Stimulated activated naive B cell treated with anti-CD40 and anti-IgM and Interleukin-4, amounts not matched to agents 10 μg/mL and 1 μg/mL and 100 μg/mL, for 72 hours (primary cell): Measurements from ENCODE around the gene ST6GAL2.

Source experiments
- ATAC-seq, 2 donors: fragments of 150-1000 bp; cut with Tn5 transposase; replicated peaks; 2 replicates each; pipeline ENCODE4 v1.10.0; 2021; ENCODE audit warnings: moderate library complexity in 1 of 2
- DNase-seq: peaks from one replicate; pipeline ENCODE4 v3.0.0; 2021
- H3K27ac Mint-ChIP-seq: one replicate; pipeline ENCODE4 v1.8.0; 2022; ENCODE audit warnings: mild to moderate bottlenecking, mixed read lengths
- H3K27me3 Mint-ChIP-seq, 2 donors: one replicate each; pipeline ENCODE4 v1.8.0; 2022; ENCODE audit warnings: mixed read lengths in 2 of 2
- H3K36me3 Mint-ChIP-seq, 2 donors: one replicate each; pipeline ENCODE4 v1.8.0; 2022; ENCODE audit warnings: mixed read lengths in 2 of 2, mild to moderate bottlenecking in 1 of 2
- H3K4me1 Mint-ChIP-seq, 2 donors: one replicate each; pipeline ENCODE4 v1.8.0; 2022; ENCODE audit warnings: mixed read lengths in 2 of 2, mild to moderate bottlenecking in 1 of 2
- H3K4me3 Mint-ChIP-seq, 2 donors: one replicate each; pipeline ENCODE4 v1.8.0; 2022; ENCODE audit warnings: mild to moderate bottlenecking in 2 of 2, mixed read lengths in 2 of 2, moderate library complexity in 1 of 2
- H3K9me3 Mint-ChIP-seq, 2 donors: one replicate each; pipeline ENCODE4 v1.8.0; 2022; ENCODE audit warnings: mixed read lengths in 2 of 2, mild to moderate bottlenecking in 1 of 2

Gene ST6GAL2, protein sequence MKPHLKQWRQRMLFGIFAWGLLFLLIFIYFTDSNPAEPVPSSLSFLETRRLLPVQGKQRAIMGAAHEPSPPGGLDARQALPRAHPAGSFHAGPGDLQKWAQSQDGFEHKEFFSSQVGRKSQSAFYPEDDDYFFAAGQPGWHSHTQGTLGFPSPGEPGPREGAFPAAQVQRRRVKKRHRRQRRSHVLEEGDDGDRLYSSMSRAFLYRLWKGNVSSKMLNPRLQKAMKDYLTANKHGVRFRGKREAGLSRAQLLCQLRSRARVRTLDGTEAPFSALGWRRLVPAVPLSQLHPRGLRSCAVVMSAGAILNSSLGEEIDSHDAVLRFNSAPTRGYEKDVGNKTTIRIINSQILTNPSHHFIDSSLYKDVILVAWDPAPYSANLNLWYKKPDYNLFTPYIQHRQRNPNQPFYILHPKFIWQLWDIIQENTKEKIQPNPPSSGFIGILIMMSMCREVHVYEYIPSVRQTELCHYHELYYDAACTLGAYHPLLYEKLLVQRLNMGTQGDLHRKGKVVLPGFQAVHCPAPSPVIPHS

DNA sequence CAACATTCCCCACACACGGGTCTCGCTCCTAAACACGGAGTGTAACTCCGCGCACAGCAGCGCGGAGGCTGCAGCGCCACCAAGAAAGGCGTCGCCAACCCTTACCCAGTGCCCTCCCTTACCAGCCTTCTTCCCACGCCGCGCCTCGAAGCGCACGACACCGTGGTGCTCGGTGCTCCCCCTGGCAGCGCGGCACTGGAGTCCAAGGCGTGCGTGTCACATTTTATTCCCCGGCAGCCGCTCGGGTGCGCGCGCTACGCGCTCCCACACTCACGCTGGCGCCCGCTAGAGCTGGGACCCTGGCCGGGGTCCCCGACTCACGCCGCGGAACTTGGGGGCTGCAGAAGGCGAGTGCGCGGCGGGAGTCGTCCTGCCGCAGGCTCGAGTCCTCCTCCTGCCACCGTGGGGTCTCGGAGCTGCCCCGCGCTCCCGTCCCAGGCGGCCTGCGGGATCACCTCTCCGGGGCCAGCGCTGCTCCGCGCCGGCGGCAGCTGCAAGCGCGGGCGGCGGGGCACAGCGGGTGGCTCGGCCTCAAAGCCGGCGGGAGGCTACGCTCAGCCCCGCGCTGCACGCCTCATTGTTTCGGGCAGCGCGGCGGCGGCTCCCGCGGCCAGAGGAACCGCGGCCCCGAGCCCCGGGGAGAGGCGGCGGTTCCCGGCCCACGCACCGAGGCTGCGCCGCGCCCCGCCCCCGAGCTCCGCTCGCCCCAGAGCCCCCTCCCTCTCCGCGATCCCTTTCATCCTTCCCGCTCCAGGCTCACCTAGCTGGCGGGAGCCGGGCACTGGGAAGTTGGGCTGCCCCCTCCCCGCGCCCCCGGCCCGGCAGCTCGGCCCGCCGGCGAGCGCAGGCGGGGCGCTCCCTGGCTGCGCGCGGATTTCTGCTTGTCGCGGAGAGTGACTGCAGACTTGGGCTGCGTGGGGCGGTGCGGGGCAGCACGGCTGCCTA, at the start of gene ST6GAL2:
TSS of gene ST6GAL2 (minus strand) at position 197 of the 945 bp plus-strand sequence. CDS start 42,190 bp downstream, outside the sequence.
- peaks cover 4 to 10% of the 10 kb centered on the region in 2 donors for H3K4me1 Mint-ChIP-seq
- H3K4me3 Mint-ChIP-seq: peak within 1 kb of the TSS in 1 of 2 donors; percentile 20
- H3K27me3 Mint-ChIP-seq: peaks cover 21 to 38% of the 10 kb centered on the region in 2 donors
- no peak for DNase-seq
- no peaks in the 10 kb centered on the region for H3K9me3 Mint-ChIP-seq
- H3K36me3 Mint-ChIP-seq: peaks cover 0 to 2% of the 10 kb centered on the region in 2 donors
- H3K27ac Mint-ChIP-seq: peak within 1 kb of the TSS; percentile 69
- peak in 1 of 2 donors; percentile 16 for ATAC-seq

DNA sequence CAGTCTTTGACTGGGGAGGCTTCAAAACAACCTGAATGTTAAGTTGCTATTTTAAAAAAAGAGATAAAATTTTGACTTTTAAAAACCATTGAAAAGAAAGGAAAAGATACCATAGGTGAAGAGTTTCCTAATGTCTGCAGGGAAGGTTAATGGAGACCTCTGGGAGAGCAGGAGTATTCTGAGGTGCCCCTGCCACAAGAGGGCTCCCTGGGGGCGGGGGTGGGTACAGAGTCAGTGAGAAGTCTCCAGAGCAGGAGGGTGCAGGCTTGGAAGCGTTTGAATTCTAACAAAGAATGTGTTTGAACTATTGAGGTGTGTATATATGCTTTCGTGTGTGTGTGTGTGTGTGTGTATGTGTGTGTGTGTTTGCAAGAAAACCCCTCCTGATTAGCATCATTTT, 46.7 kb upstream of the ST6GAL2 start:
- H3K9me3 Mint-ChIP-seq: peaks cover 0 to 3% of the 10 kb centered on the region in 2 donors
- DNase-seq: no peak
- H3K36me3 Mint-ChIP-seq: no peaks in the 10 kb centered on the region
- H3K4me1 Mint-ChIP-seq: no peaks in the 10 kb centered on the region
- no peaks in the 10 kb centered on the region for H3K27me3 Mint-ChIP-seq
- no peak for ATAC-seq
- no peak overlapping the region for H3K27ac Mint-ChIP-seq
- no peak overlapping the region for H3K4me3 Mint-ChIP-seq

DNA sequence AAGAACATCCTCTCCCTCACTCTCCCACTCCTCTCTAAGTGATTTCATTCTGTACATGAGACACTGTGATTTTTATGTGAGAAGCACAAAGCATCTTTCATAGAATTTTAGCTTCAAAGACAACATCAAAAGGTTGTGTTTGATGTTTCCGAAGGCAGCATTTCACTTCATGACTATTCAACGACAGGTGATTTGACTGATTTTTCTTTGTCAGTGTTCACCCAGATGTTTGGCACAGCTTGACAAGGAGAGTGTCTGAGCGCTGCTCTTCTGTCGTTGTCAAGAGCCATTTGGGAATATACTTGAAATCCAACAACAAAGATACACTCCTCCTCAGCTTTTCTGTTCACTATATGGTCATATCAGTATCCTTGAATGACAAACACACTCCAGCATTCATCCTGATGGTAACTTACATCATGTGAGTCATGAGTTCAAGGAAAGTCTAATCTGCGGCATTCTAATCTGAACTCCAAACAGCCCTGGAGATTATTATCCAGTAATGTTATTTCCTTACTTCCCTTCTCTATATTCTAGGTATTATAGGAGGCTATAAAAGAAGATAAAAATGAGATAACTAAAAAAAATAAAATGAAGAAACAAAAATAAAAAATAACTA, 45.9 kb upstream of the ST6GAL2 start:
- H3K27me3 Mint-ChIP-seq: no peaks in the 10 kb centered on the region
- H3K9me3 Mint-ChIP-seq: peaks cover 0 to 4% of the 10 kb centered on the region in 2 donors
- ATAC-seq: no peak
- DNase-seq: no peak
- H3K4me3 Mint-ChIP-seq: no peak overlapping the region
- no peaks in the 10 kb centered on the region for H3K36me3 Mint-ChIP-seq
- H3K27ac Mint-ChIP-seq: no peak overlapping the region
- no peaks in the 10 kb centered on the region for H3K4me1 Mint-ChIP-seq

DNA sequence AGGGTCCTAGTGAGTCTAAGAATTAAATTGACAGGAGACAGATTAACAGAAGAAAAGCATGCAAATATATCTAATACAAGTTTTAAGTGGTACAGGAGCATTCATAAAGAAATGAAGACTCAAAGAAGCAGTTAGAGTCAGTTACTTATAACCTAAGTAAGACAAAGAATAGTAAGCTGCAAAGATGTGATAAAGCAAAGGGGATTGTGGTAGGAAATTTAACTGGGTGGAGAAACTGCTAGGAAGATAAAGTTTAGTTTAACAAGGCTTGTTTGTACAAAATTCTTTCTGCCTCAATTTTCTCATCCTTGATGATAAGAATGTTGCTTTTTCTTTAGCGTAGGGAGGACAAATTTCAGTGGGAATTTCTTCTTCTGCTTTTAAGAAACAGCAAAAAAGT, 35.5 kb upstream of the ST6GAL2 start:
- Mint-ChIP-seq H3K4me3 (no peak overlapping the region), H3K27ac (no peak overlapping the region), H3K9me3 (peaks cover 9% of the 10 kb centered on the region in 2 donors), H3K4me1 (no peaks in the 10 kb centered on the region), H3K27me3 (no peaks in the 10 kb centered on the region), H3K36me3 (no peaks in the 10 kb centered on the region)
- DNase-seq (no peak), ATAC-seq (no peak)

DNA sequence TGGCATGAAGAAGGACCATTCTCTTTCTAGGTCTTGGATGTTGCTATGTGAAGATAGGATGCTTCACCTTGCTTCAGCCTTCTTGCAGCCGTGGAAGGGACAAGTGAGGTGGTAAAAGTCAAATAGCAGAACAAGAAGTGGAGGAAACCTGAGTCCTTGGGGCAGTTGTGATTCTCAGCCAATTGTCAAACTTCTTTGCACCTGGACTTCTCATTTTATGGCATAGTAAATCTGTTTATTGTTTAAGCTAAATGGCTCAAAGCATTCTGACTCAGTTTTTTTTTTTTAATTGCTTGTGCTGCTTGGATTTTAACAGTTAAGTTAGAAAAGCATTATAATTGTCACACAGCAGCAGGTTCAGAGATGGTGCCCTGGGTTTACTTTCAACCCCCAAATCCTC, 33.0 kb upstream of the ST6GAL2 start:
- no peak overlapping the region for H3K4me3 Mint-ChIP-seq
- no peaks in the 10 kb centered on the region for H3K4me1 Mint-ChIP-seq
- peaks cover 6 to 7% of the 10 kb centered on the region in 2 donors for H3K9me3 Mint-ChIP-seq
- ATAC-seq: no peak
- no peak overlapping the region for H3K27ac Mint-ChIP-seq
- no peaks in the 10 kb centered on the region for H3K27me3 Mint-ChIP-seq
- no peaks in the 10 kb centered on the region for H3K36me3 Mint-ChIP-seq
- DNase-seq: no peak

DNA sequence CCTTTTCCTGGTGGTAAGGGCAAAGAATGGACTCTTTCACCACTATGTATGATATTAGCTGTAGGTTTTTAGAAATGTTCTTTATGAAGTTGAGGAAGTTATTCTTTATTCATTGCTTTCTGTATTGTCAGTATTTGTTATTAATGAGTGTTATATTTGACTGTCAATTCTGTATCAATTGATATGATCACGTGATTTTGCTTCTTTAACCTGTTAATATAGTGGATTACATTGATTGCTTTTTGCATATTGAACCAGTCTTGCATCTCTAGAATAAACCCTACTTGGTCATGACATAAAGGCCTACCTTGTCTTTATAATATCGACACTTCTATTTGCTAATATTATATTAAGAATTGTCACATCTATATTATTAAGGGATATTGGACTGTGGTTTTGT, 18.3 kb upstream of the ST6GAL2 start:
- ATAC-seq: no peak
- no peaks in the 10 kb centered on the region for H3K4me1 Mint-ChIP-seq
- H3K4me3 Mint-ChIP-seq: no peak overlapping the region
- peaks cover 1 to 4% of the 10 kb centered on the region in 2 donors for H3K9me3 Mint-ChIP-seq
- no peak overlapping the region for H3K27ac Mint-ChIP-seq
- H3K36me3 Mint-ChIP-seq: no peaks in the 10 kb centered on the region
- H3K27me3 Mint-ChIP-seq: no peaks in the 10 kb centered on the region
- DNase-seq: no peak

DNA sequence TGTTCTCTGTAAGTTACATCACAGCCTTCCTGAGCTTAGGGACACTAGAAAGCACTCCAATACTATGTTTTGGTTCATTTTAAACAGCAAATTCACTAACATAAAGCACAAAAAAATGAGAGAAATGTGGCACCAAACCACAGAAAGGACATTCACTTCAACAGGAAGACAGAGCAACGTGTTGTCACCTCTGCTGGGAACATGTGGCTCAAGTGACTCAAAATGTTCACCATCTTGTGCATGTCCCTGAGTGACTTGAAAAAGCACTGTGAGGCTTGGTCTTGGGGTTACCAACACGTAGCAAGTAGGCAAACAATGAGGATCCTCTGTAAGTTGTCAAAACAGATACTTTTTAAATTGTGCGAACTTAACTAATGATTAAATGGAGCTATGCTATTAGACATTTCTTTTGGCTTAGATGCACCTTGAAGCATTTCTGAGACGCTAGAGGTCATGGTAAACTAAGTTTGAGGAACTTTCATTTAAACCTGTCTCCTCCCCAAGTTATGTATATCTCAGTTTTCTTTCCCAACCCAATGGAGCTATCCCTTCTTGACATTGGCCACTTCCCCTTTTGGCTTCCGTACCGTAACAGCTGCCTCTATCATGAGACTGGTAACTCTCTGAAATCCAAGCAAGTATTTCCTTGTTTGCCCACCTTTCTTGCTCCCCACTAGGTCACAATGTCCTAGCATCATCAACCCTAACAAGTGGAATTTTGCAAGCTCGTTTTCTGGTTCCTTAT, 14.0 kb upstream of the ST6GAL2 start:
- no peak overlapping the region for H3K4me3 Mint-ChIP-seq
- no peaks in the 10 kb centered on the region for H3K36me3 Mint-ChIP-seq
- H3K9me3 Mint-ChIP-seq: peaks cover 0 to 4% of the 10 kb centered on the region in 2 donors
- ATAC-seq: no peak
- H3K27me3 Mint-ChIP-seq: no peaks in the 10 kb centered on the region
- DNase-seq: no peak
- H3K27ac Mint-ChIP-seq: no peak overlapping the region
- H3K4me1 Mint-ChIP-seq: no peaks in the 10 kb centered on the region

DNA sequence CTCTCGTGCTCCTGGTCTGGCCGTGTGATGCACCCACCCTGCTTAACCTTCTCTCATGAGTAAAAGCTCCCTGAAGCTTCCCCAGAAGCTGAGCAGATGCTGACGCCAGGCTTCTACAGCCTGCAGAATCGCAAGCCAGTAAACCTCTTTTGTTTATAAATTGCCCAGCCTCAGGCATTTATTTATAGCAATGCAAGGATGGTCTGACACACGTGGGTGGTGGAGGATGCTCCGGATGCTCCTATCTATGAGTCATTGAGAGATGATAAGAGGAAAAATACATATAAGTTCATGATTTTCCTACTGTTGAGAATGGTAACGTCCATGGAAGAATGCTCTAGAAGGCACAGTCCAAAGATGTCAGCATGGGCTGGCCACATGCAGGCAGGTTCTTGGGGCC, 8.6 kb upstream of the ST6GAL2 start:
- Mint-ChIP-seq H3K27me3 (no peaks in the 10 kb centered on the region), H3K4me3 (no peak overlapping the region), H3K27ac (no peak overlapping the region), H3K4me1 (no peaks in the 10 kb centered on the region), H3K9me3 (no peaks in the 10 kb centered on the region), H3K36me3 (no peaks in the 10 kb centered on the region)
- DNase-seq (no peak), ATAC-seq (no peak)

DNA sequence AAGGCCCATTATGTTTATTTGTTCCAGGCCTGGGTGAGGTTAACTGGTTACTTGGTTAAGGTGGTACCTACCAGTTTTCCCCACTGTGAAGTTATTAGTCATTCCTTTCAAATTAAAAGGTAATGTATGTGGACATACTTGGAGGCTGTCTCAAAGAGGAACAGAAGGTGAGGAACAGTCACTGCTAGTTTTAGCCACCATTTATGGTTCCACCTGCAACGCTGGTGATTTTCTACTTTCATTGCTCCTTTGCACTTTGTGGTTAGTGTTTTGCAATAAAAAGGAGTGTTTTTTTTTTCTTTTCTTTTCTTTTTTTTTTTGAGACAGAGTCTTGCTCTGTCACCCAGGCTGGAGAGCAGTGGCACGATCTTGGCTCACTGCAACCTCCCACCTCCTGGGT, 6.1 kb upstream of the ST6GAL2 start:
- peaks cover 4 to 12% of the 10 kb centered on the region in 2 donors for H3K27me3 Mint-ChIP-seq
- DNase-seq (no peak), ATAC-seq (no peak)
- no peaks in the 10 kb centered on the region for H3K36me3 Mint-ChIP-seq
- no peaks in the 10 kb centered on the region for H3K4me1 Mint-ChIP-seq
- no peaks in the 10 kb centered on the region for H3K9me3 Mint-ChIP-seq
- H3K4me3 Mint-ChIP-seq: no peak overlapping the region
- no peak overlapping the region for H3K27ac Mint-ChIP-seq

DNA sequence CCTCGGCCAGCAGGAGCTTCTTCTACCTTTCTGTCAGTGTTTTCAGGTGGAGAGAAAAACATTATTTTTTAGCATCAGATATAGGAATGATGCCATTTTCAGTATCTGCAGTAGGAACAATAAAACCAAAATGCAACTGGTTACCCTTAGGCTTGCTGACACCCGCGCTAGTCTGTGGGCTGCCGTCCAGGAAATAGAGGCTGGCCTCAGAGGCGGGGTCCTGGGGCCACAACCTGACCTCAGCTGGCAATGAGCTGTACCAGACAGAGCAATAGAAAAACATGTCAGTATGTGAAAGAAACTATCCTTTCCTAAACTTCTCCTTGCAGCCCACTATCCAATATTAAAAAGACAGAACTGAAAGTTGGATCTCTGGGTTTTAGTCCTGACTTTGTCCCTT, 4.6 kb upstream of the ST6GAL2 start:
- H3K36me3 Mint-ChIP-seq: peaks cover 0 to 2% of the 10 kb centered on the region in 2 donors
- H3K4me3 Mint-ChIP-seq: no peak overlapping the region
- H3K9me3 Mint-ChIP-seq: no peaks in the 10 kb centered on the region
- ATAC-seq (no peak), DNase-seq (no peak)
- peaks cover 4 to 5% of the 10 kb centered on the region in 2 donors for H3K4me1 Mint-ChIP-seq
- peaks cover 8 to 18% of the 10 kb centered on the region in 2 donors for H3K27me3 Mint-ChIP-seq
- H3K27ac Mint-ChIP-seq: no peak overlapping the region

DNA sequence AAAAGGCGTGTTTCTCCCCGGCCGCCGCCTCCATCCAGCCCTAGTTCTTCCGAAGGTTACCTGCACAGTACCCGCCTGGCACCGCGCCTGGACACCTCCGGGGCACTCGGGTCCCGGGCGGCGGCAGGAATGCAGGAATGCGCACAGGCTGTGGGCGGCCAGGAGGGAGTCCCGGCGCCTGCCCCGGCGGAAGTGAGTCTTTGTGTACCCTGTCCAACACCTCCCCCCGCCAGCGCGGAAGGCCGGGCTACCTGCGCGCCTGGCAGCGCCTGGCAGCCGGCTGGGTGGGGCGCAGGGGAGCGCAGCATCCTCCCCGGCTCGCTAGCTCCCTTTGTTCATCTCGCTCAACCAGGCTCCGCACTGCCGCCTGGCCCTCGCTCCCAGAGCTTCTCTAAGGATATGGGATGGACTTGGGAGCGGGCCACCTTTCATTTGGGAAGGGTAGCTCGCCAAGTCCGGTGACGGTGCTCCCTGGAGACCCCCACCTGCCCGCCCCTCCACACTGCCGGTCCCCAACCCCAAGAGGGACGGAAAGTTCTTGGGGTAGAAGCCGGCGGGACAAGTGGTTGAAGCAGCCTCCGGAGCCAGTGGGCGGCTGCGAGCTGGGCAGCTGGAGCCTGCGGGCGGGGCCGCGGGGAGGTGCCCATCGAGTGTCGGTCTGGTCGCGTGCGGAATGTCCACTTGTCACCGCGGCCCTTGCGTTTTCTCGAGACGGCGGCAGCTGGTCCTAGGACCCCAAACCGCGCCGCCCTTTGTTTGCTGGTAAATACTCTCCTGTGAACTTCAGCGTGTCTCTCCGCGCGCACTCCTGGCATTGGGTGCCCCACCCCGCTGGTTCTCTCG, 1.2 kb upstream of the ST6GAL2 start:
- Mint-ChIP-seq H3K4me3 (no peak overlapping the region), H3K9me3 (no peaks in the 10 kb centered on the region), H3K27ac (peak overlapping the region; percentile 14), H3K4me1 (peaks cover 4 to 10% of the 10 kb centered on the region in 2 donors), H3K27me3 (peaks cover 21 to 33% of the 10 kb centered on the region in 2 donors), H3K36me3 (peaks cover 0 to 2% of the 10 kb centered on the region in 2 donors)
- no peak for DNase-seq
- no peak for ATAC-seq

DNA sequence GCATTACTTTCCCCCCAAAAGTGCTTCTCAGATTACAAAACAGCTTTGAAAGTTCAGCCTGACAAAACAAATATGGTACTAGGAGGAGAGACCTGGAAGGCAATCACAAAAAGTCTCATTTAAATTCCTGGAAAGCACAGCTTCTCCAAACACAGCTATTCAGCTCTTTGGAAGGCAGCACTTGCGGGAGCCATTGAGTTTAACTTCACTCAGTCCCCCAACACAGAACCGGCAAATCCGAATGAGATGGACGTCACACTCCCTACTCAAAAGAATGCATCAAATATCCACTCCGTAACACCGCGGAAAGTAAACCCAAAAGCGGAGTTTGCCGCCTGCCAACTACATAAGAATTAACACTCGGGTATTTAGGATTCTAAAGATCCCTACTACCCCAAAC, 638 bp downstream of the ST6GAL2 start:
- Mint-ChIP-seq H3K36me3 (peaks cover 0 to 2% of the 10 kb centered on the region in 2 donors), H3K4me1 (peaks cover 4 to 10% of the 10 kb centered on the region in 2 donors), H3K9me3 (no peaks in the 10 kb centered on the region), H3K27ac (peak overlapping the region; percentile 69), H3K4me3 (no peak overlapping the region), H3K27me3 (peaks cover 21 to 38% of the 10 kb centered on the region in 2 donors)
- no peak for DNase-seq
- no peak for ATAC-seq

DNA sequence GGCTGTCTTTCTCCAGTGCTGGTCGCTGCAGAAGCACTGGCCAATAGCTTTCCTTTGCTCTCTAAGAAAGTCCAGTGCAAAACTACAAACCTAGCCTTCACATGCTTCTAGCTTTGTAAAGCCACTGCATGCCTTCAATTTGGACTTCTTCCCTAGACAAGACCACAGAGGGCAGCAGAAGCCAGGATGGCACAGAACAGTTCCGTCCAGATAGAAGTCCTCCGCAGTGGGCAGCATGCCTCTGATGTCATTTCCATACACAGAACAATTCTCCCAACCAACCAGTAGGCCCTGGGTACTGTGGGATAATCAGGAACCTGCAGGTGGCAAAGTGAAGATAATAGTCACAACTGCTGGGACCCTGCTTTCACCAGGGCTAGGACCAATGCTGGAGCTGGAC, 3.3 kb downstream of the ST6GAL2 start:
- Mint-ChIP-seq H3K27ac (no peak overlapping the region), H3K4me3 (no peak overlapping the region), H3K27me3 (peaks cover 20 to 39% of the 10 kb centered on the region in 2 donors), H3K36me3 (peaks cover 0 to 2% of the 10 kb centered on the region in 2 donors), H3K4me1 (peaks cover 4 to 10% of the 10 kb centered on the region in 2 donors), H3K9me3 (peaks cover 0 to 1% of the 10 kb centered on the region in 2 donors)
- no peak for DNase-seq
- ATAC-seq: no peak
